HG02763 (cell line): ENCODE results near the gene MYL5.
"Not testable (repeated sequence)": the region's sequence is repeated elsewhere in the genome, so short reads cannot be mapped to it uniquely, and the experiment has no call there.

ENCODE experiments used
- ATAC-seq: cut with Tn5 transposase; IDR thresholded peaks from one replicate; pipeline ENCODE4 v1.9.1; 2021; ENCODE audit warnings: mild to moderate bottlenecking, moderate library complexity; ENCODE audit not compliant: unreplicated experiment

MYL5 gene

DNA sequence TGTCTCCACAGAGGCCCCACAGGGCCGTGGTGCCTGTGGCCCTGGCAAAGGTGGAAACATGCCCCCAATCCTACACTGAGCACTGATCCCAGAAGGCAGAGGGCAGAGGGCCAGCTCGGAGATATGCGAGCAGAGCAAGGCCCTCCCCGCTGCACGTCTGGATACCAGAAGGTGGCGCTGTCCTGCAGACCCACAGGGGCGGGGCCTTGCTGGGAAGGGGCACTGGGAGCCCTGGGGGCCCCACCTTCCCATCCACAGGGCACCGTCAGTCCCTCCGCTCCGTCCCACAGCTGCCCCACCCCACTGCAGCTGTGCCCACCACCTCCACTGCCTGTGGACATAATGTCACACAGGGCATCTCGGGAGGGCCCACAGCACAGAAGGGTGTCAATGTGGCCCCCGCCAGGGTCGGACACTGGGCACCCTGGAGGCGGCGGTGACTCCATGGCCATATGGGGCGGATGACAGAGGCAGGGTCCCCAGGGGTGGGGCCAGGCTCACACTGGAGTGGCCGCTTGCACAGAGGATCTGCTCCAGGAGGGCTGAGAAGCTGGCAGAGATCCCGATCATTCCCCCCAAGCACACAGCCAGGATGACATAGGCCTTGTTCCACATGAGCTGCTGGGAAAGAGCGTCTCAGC, 9.8 kb downstream of the MYL5 start:
- ATAC-seq, result no peak

DNA sequence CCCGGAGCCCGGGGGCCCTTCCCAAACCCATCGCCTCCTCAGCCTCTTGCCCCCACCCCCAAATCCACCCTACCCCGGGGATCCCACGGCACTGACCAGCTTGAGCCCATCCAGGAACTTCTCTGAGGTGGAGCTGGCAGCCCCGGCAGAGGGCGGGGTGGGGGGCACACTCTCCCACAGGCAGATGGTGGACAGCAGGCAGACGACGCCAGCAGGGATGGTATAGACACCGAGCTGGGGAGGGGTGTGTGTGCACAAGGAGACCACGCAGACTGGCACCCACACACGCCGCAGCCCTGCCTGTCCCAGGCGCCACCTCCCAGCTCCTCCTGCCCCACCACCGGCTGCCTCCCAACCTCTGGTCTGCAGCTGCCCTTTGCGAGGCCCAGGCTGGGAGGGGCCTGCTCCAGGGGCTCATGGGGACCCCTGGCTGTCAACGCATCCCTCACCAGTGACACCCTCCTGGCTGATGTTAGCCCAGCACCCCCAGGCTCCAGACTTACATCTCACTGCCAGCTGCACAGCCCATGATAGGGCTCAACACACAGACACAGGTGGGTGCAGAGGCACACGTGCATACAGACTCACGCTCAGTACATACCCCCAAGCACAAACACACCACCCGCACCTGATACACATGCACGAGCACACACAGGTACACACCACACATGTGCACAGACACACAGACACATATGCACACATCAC, 10.4 kb downstream of the MYL5 start:
- ATAC-seq, result no peak

GRCh38 chr4:685679-686412, 11.5 kb downstream of the MYL5 start:
- ATAC-seq, result no peak

- ATAC-seq, result no peak
These were observed 12.2 kb downstream of the MYL5 start for GRCh38 chr4:686413-687040.

DNA sequence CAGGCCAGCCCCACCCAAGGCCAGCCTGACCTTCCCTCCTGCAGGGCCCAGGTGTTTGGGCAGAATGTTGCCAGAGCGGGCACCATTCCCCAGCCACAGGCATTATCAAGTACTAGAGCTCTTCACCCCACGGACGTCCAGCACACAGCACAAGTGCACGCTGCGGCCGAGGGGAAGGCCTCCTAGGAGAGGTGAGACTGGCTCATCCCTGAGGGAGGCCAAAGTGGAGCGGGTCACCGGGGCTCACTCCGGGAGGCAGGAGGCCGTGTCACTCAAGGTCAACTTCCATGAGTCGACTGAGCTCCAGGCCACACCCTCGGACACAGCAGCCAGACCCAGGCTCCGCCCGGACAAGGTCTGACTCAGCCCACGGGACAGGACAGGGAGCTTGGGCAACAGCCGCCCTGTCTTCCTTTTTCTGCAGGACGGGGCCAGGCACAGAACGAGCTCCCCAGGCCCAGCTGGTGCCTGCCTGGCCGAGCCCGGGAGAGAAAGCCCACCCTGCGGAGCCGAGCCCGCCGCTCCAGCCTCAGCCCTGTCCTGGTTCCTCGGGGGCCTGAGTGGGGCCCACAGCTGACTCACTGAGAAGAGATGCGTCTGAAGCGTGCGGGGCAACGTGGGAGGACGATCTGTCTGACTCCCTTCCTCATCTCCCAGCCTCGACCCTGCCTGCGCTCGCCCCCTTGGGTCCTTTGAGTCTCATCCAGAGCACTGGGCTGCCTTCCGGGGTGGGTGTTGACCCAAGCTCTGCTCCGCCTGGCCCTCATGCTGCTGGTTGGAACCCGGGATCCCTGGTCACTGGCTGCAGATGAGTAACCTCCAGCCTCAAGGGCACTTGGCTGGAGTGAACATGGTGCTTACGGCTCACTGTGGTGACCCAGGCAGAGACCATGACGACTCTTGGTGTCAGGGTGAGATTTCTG, 13.0 kb downstream of the MYL5 start:
- no peak for ATAC-seq

DNA sequence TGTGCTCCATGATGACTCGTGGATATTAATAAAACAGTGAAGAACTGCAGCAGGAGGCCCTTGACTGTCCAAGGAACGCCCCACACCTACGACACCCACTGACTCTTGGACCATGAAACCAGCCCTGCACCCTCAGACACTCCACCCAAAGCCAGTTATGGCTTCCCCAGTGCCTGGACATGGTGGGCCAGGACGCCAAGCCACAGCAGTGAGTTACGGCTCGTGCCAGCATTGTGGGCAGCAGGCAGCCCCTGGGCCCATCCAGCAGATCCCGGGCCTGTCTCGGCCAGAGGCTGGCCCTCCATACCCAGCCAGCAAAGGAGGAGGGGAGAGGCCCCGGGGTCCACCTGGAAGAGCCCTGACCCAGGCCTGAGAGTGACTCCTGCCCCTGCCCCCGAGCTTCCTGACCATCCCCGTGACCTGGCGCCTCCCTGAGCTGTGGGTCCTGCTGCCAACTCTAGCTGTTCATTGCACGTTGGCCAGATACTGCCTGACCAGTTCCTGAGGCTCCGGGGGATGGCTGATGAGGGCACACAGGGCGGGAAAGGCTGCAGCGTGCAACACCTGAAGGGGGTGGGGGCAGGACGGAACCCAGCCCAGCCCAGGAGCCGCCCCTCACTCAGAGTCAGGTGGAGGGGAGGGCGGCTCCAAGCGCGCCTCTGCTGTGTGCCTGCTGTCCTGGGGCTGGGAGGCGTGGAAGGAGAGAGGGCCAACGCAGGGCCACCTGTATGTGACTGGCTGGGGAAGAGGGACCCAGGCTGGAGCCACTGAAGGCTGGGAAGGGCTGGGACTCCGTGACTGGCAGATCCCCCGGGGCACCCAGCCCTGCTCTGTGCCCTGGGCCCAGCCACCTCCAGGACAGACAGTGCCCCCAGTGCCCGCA, 13.9 kb downstream of the MYL5 start:
- ATAC-seq, result no peak

GRCh38 chr4:688854-689681, 14.7 kb downstream of the MYL5 start, which contains the start of gene SLC49A3:
TSS of gene SLC49A3 (minus strand) at chr4:689151. CDS start at chr4:689127, 24 bp downstream.
- ATAC-seq, result no peak

GRCh38 chr4:689723-690122, 15.4 kb downstream of the MYL5 start:
- no peak for ATAC-seq

DNA sequence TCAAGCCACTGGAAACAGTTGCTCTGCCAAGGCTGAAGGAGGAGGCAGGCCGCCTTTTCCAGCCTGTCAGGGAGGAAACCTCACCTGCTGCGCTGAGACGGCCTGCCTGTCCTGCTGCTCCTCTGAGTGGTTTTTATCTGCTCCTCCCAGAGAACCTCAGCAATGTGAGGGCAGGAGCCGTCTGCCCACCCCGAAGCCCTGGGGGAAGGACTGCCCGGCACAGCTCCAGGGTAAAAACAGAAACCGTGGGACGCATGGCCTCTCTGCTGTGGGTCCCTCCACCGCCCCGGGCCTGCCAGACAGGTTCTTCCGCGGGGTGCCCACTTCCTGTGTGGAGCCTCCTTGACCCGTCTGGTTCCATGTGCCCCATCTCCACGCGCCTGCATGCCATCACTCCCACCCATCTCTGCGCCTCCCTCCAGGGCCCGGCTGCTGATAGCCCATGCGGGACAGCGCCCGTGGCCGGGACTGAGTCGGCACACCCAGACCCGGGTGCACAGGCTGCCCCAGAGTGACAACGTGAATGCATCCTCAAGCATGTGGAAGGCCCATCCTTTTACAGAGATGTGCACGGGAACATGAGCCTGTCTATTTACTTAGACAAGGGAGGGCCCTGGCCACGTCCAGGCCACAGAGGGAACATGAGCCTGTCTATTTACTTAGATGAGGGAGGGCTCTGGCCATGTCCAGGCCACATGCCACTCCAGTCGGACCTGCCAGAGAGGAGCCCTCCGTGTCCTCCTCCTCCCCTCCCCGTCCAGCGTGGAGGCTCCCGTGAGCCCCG, 18.6 kb downstream of the MYL5 start:
- no peak for ATAC-seq

- not testable (repeated sequence) for ATAC-seq
These were observed 20.1 kb downstream of the MYL5 start for GRCh38 chr4:694341-694940.

DNA sequence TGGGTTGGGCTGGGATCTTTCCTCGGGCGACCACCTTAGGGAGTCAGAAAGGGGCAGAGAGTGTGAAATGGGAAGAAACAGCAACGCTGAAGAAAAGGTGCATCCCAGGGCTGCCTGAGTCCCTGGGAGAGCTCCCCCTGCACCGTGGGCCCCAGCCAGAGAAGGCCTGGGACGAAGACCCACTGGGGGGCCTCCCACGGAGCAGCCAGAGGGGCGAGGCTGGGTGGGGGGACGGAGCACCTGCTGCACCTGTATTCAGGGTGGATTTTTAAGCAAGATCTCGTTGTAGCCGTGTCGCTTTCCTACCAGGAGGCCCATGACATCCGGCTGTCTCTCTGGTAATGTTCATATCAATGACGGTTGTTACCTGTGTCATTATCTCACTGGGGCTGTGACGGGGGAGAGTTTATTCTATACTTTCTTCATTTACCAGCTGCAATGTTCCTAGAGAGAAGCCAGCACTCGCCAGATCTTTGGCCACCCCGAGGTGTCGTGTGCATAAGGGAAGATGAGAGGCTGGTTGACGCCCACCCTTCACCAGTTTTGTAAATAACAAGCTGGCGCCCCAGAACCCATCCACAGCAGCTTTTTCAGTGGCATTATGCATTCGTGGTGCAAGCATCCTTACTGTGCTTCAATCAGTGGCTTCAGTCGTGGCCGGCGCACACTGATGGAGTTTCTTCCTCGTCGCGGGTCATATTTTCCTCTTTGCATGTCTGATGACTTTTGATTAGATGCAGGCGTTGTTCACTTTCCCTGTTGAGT, 25.7 kb downstream of the MYL5 start:
- no peak for ATAC-seq

DNA sequence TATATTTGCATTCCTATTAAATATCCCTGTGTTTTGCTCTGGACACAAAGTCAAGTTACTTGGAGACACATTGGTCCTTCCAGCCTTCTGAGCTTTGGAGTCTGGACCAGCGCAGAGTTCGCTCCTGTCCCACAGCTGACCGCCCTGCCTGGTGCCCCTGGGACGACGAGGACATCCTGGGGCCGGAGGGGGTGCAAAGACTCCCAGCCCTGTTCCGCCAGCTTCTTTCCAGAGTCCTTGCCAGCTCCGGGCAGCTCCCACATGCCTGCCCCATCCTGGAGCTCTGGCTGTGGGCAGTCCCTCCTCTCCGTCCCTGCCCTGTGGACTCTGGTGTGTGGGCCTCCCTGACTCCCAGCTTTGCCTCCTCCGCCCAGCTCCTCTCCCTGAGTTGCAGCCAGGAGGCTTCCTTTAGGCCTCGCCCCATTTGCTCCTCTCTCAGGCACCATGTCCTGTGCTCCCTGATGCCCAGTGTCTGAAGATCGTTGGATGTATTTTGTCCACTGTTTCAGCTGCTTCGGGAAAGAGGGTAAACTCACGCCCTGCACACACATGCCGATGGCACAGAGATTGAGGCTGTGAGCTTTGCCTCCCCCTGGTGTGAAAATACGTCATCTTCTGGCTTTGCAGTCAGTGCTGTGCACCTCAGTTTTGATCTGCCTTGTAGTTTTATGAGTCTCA, 26.4 kb downstream of the MYL5 start:
- no peak for ATAC-seq

- ATAC-seq, result no peak
These were observed 28.3 kb downstream of the MYL5 start for GRCh38 chr4:702618-703048.

DNA sequence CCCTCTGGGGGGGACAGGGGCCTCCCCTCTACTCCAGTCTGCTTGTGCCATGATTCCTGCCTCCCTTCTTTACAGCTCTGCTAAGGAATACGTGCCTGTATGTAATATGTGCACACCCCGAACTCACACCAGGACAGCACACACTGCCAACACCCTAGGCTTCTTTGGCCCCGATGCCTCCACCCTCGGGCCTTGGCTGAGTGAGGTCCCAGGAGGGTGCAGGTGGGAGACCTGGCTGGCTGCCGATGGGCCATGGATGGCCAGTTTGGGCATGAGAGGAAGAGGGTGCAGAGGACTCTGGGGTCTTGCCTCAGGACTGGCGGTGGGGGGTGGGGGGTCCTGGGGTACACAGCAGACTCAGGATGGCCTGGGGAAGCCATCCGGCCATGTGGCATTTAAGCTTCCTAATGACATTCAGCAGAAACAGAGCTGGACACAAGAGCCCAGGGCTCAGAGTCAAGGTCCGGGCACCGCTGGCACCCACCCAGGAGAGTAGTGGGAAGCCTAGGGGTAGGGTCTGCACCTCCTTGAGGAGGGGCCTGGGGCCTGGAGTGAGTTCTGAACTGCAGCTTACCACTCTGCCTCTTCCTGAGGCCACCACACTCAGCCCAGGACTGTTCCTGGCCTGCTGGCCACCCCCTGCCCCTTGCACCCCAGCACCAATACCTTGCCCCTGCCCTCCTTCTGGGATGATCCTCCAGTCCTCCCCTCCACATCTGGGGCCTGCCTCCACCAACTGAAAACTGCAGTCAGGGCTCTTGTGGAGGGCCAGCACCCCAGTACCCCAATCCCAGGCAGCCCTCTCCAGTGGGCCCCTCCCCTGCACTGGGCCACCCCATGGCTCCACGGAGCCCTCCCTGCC, 29.2 kb downstream of the MYL5 start:
- ATAC-seq, result no peak
